Stimulated activated CD8-positive, alpha-beta memory T cell treated with anti-CD3 and anti-CD28 coated beads, Interleukin-12 subunit alpha, Interleukin-12 subunit beta, amount 100 ng/mL, for 1 hour (primary cell): ENCODE data around the gene NYNRIN.

ENCODE experiments used
- DNase-seq: peaks from one replicate; pipeline ENCODE4 v3.0.0-alpha.2; 2020; ENCODE audit warnings: low read depth

The NYNRIN gene

GRCh38 chr14:24415421-24416253 is 16.8 kb downstream of the NYNRIN start:
- no peak for DNase-seq

- DNase-seq, result no peak
Measured at GRCh38 chr14:24416254-24416931, 17.6 kb downstream of the NYNRIN start.

GRCh38 chr14:24416932-24417619 is 18.3 kb downstream of the NYNRIN start:
- DNase-seq, result no peak

- no peak for DNase-seq
Measured at GRCh38 chr14:24417832-24418491, 19.2 kb downstream of the NYNRIN start.

- no peak for DNase-seq
Measured at GRCh38 chr14:24418492-24418873, 19.7 kb downstream of the NYNRIN start.

- no peak for DNase-seq
Measured at GRCh38 chr14:24422261-24422660, 23.5 kb downstream of the NYNRIN start.

GRCh38 chr14:24422694-24423601 is 24.1 kb downstream of the NYNRIN start:
- DNase-seq, result no peak

- DNase-seq, result no peak
Measured at GRCh38 chr14:24425704-24426103, 26.9 kb downstream of the NYNRIN start.

GRCh38 chr14:24426150-24426911 is 27.5 kb downstream of the NYNRIN start:
- DNase-seq, result no peak

- no peak for DNase-seq
Measured at GRCh38 chr14:24426912-24427536, 28.2 kb downstream of the NYNRIN start.

- no peak for DNase-seq
Measured at GRCh38 chr14:24427537-24428508, 29.0 kb downstream of the NYNRIN start.

GRCh38 chr14:24428628-24429394 is 30.0 kb downstream of the NYNRIN start:
- DNase-seq, result no peak

- peak; percentile 75 for DNase-seq
Measured at GRCh38 chr14:24429395-24430142, 30.8 kb downstream of the NYNRIN start, which contains the start of the genes CBLN3 and KHNYN. Gene CBLN3, minus strand, starts transcription at chr14:24429668. Its CDS starts 614 bp downstream, at chr14:24429054. Gene KHNYN, plus strand, starts transcription at chr14:24429954. Its CDS starts 777 bp downstream, at chr14:24430731.

GRCh38 chr14:24430143-24430681 is 31.4 kb downstream of the NYNRIN start:
- DNase-seq, result no peak

- DNase-seq, result peak; percentile 32
Measured at GRCh38 chr14:24430682-24431568, 32.1 kb downstream of the NYNRIN start.
